Measurements from ENCODE around the gene DNAH8.

- TF ChIP-seq POLR2A (IDR thresholded peaks at IDR 0.05) (no peak), CTCF (IDR thresholded peaks at IDR 0.05) (no peak)
These were observed 290.7 kb downstream of the DNAH8 start for GRCh38 chr6:39005774-39006173.

Data from tibial nerve (tissue), 3 donors.